K562 (cell line): ENCODE measurements around the gene GNB2. TPM values are rescaled to one million over a fixed set of nuclear protein-coding genes. Genes with fewer than 3 reads are reported as not detected.

Source experiments
- polyA plus RNA-seq, 8 experiments: library from polyadenylated mRNA; depleted of rRNA in 4 of 8; stranded (reverse) in 5 of 8; unstranded in 3 of 8; fragments of >200 nt; fragmentation: Nextera tagmentation in 2 of 8; fragmentation: Illumina TruSeq in 1 of 8; extraction: Ambion mirVana in 2 of 8; extraction: Trizol in 1 of 8; gene quantifications; 2 replicates each; pipeline versions ENCODE4 v1.2.1 to v1.2.3, GENCODE V29; 2011 to 2014; ENCODE audit warnings: inconsistent platforms in 1 of 8, missing spikeins in 1 of 8
- total RNA-seq, 7 experiments: library from RNA; depleted of rRNA in 6 of 7; stranded (reverse); fragments of >200 nt in 6 of 7; fragmentation: Illumina TruSeq in 2 of 7; extraction: Trizol in 2 of 7; gene quantifications; 2 replicates each; pipeline versions ENCODE4 v1.2.1 to v1.2.3, GENCODE V29; 2011 to 2021; ENCODE audit warnings: low replicate concordance in 1 of 7

Gene GNB2
- total and polyA plus RNA-seq, 9 of the 15 experiments (the other 6 are each of a cell fraction or from before 2014, with no cell fraction given) = 0.65 to 320 (median 104) TPM

Other genes starting within 250 kb of the GNB2 start
Only the 7 nearest of the 24 such genes appear.
- gene MOSPD3, start 61.2 kb upstream of the GNB2 start, total RNA-seq (2014; rRNA removed) = 7.3 and 18.3 TPM in 2 replicates
- gene MOSPD3, start 61.2 kb upstream of the GNB2 start, total RNA-seq (2014; rRNA removed; fragmentation: Illumina TruSeq; extraction: Trizol) = 3.4 and 4.3 TPM in 2 replicates
- 5.8 and 6.9 TPM in 2 replicates for gene MOSPD3, start 61.2 kb upstream of the GNB2 start, total RNA-seq (2015; rRNA removed; fragmentation: Illumina TruSeq; extraction: Trizol)
- gene MOSPD3, start 61.2 kb upstream of the GNB2 start, total RNA-seq (2021) = 29.0 and 32.1 TPM in 2 replicates
- 9.1 and 18.6 TPM in 2 replicates for gene MOSPD3, start 61.2 kb upstream of the GNB2 start, polyA plus RNA-seq (2011; rRNA removed)
- gene MOSPD3, start 61.2 kb upstream of the GNB2 start, polyA plus RNA-seq (2014; fragmentation: Illumina TruSeq; extraction: Trizol) = 15.3 and 27.4 TPM in 2 replicates
- gene MOSPD3, start 61.2 kb upstream of the GNB2 start, polyA plus RNA-seq (2014; fragmentation: Nextera tagmentation; extraction: Ambion mirVana) = 1 to 10 TPM; 1.4 to 2.6 TPM
- 14.1 and 15.0 TPM in 2 replicates for gene MOSPD3, start 61.2 kb upstream of the GNB2 start, polyA plus RNA-seq (2014; rRNA removed)
- gene TFR2, start 32.2 kb upstream of the GNB2 start, total RNA-seq (2014; rRNA removed) = 71.6 and 92.0 TPM in 2 replicates
- 16.3 and 21.7 TPM in 2 replicates for gene TFR2, start 32.2 kb upstream of the GNB2 start, total RNA-seq (2014; rRNA removed; fragmentation: Illumina TruSeq; extraction: Trizol)
- gene TFR2, start 32.2 kb upstream of the GNB2 start, total RNA-seq (2015; rRNA removed; fragmentation: Illumina TruSeq; extraction: Trizol) = 40.8 and 44.0 TPM in 2 replicates
- gene TFR2, start 32.2 kb upstream of the GNB2 start, total RNA-seq (2021) = 121 and 123 TPM in 2 replicates
- 51.1 and 65.2 TPM in 2 replicates for gene TFR2, start 32.2 kb upstream of the GNB2 start, polyA plus RNA-seq (2011; rRNA removed)
- 55.3 and 63.5 TPM in 2 replicates for gene TFR2, start 32.2 kb upstream of the GNB2 start, polyA plus RNA-seq (2014; fragmentation: Illumina TruSeq; extraction: Trizol)
- 1 to 10 TPM; 3.8 to 4.7 TPM for gene TFR2, start 32.2 kb upstream of the GNB2 start, polyA plus RNA-seq (2014; fragmentation: Nextera tagmentation; extraction: Ambion mirVana)
- gene TFR2, start 32.2 kb upstream of the GNB2 start, polyA plus RNA-seq (2014; rRNA removed) = 82.0 and 88.6 TPM in 2 replicates
- gene ACTL6B, start 17.3 kb upstream of the GNB2 start, total RNA-seq (2014; rRNA removed) = not detected in 2 replicates
- not detected in 2 replicates for gene ACTL6B, start 17.3 kb upstream of the GNB2 start, total RNA-seq (2014; rRNA removed; fragmentation: Illumina TruSeq; extraction: Trizol)
- not detected in 2 replicates for gene ACTL6B, start 17.3 kb upstream of the GNB2 start, total RNA-seq (2015; rRNA removed; fragmentation: Illumina TruSeq; extraction: Trizol)
- not detected in 2 replicates for gene ACTL6B, start 17.3 kb upstream of the GNB2 start, total RNA-seq (2021)
- gene ACTL6B, start 17.3 kb upstream of the GNB2 start, polyA plus RNA-seq (2011; rRNA removed) = not detected in 2 replicates
- gene ACTL6B, start 17.3 kb upstream of the GNB2 start, polyA plus RNA-seq (2014; fragmentation: Illumina TruSeq; extraction: Trizol) = not detected in 2 replicates
- not detected for gene ACTL6B, start 17.3 kb upstream of the GNB2 start, polyA plus RNA-seq (2014; fragmentation: Nextera tagmentation; extraction: Ambion mirVana)
- not detected in 2 replicates for gene ACTL6B, start 17.3 kb upstream of the GNB2 start, polyA plus RNA-seq (2014; rRNA removed)
- gene GIGYF1, start 20.5 kb downstream of the GNB2 start, total RNA-seq (2014; rRNA removed) = 30.6 and 33.6 TPM in 2 replicates
- 7.7 and 8.0 TPM in 2 replicates for gene GIGYF1, start 20.5 kb downstream of the GNB2 start, total RNA-seq (2014; rRNA removed; fragmentation: Illumina TruSeq; extraction: Trizol)
- gene GIGYF1, start 20.5 kb downstream of the GNB2 start, total RNA-seq (2015; rRNA removed; fragmentation: Illumina TruSeq; extraction: Trizol) = 20.0 and 21.0 TPM in 2 replicates
- gene GIGYF1, start 20.5 kb downstream of the GNB2 start, total RNA-seq (2021) = 57.8 and 76.2 TPM in 2 replicates
- 9.7 and 12.7 TPM in 2 replicates for gene GIGYF1, start 20.5 kb downstream of the GNB2 start, polyA plus RNA-seq (2011; rRNA removed)
- gene GIGYF1, start 20.5 kb downstream of the GNB2 start, polyA plus RNA-seq (2014; fragmentation: Illumina TruSeq; extraction: Trizol) = 16.8 and 24.3 TPM in 2 replicates
- gene GIGYF1, start 20.5 kb downstream of the GNB2 start, polyA plus RNA-seq (2014; fragmentation: Nextera tagmentation; extraction: Ambion mirVana) = 1 to 10 TPM in 1 of 2 experiments, under 1 TPM in 1; 0.56 to 1.6 TPM
- 39.5 and 59.2 TPM in 2 replicates for gene GIGYF1, start 20.5 kb downstream of the GNB2 start, polyA plus RNA-seq (2014; rRNA removed)
- gene POP7, start 32.4 kb downstream of the GNB2 start, total RNA-seq (2014; rRNA removed) = 150 and 214 TPM in 2 replicates
- gene POP7, start 32.4 kb downstream of the GNB2 start, total RNA-seq (2014; rRNA removed; fragmentation: Illumina TruSeq; extraction: Trizol) = 46.7 and 49.9 TPM in 2 replicates
- gene POP7, start 32.4 kb downstream of the GNB2 start, total RNA-seq (2015; rRNA removed; fragmentation: Illumina TruSeq; extraction: Trizol) = 115 TPM in 2 replicates
- 109 TPM in 2 replicates for gene POP7, start 32.4 kb downstream of the GNB2 start, total RNA-seq (2021)
- gene POP7, start 32.4 kb downstream of the GNB2 start, polyA plus RNA-seq (2011; rRNA removed) = 43.3 and 68.9 TPM in 2 replicates
- 46.0 and 87.4 TPM in 2 replicates for gene POP7, start 32.4 kb downstream of the GNB2 start, polyA plus RNA-seq (2014; fragmentation: Illumina TruSeq; extraction: Trizol)
- 10 to 100 TPM; 11.5 to 27.1 TPM for gene POP7, start 32.4 kb downstream of the GNB2 start, polyA plus RNA-seq (2014; fragmentation: Nextera tagmentation; extraction: Ambion mirVana)
- 163 and 191 TPM in 2 replicates for gene POP7, start 32.4 kb downstream of the GNB2 start, polyA plus RNA-seq (2014; rRNA removed)
- 0.20 TPM in 1 of 2 replicates, not detected in the other for gene EPO, start 46.7 kb downstream of the GNB2 start, total RNA-seq (2014; rRNA removed)
- not detected in 2 replicates for gene EPO, start 46.7 kb downstream of the GNB2 start, total RNA-seq (2014; rRNA removed; fragmentation: Illumina TruSeq; extraction: Trizol)
- gene EPO, start 46.7 kb downstream of the GNB2 start, total RNA-seq (2015; rRNA removed; fragmentation: Illumina TruSeq; extraction: Trizol) = not detected in 2 replicates
- not detected in 2 replicates for gene EPO, start 46.7 kb downstream of the GNB2 start, total RNA-seq (2021)
- 0.07 and 0.20 TPM in 2 replicates for gene EPO, start 46.7 kb downstream of the GNB2 start, polyA plus RNA-seq (2011; rRNA removed)
- gene EPO, start 46.7 kb downstream of the GNB2 start, polyA plus RNA-seq (2014; fragmentation: Illumina TruSeq; extraction: Trizol) = not detected in 2 replicates
- gene EPO, start 46.7 kb downstream of the GNB2 start, polyA plus RNA-seq (2014; fragmentation: Nextera tagmentation; extraction: Ambion mirVana) = under 1 TPM in 1 of 2 experiments, not detected in 1; 0.06 TPM
- 0.41 TPM in 1 of 2 replicates, not detected in the other for gene EPO, start 46.7 kb downstream of the GNB2 start, polyA plus RNA-seq (2014; rRNA removed)
- gene ZAN, start 59.9 kb downstream of the GNB2 start, total RNA-seq (2014; rRNA removed) = not detected in 2 replicates
- not detected in 2 replicates for gene ZAN, start 59.9 kb downstream of the GNB2 start, total RNA-seq (2014; rRNA removed; fragmentation: Illumina TruSeq; extraction: Trizol)
- gene ZAN, start 59.9 kb downstream of the GNB2 start, total RNA-seq (2015; rRNA removed; fragmentation: Illumina TruSeq; extraction: Trizol) = not detected in 2 replicates
- not detected in 2 replicates for gene ZAN, start 59.9 kb downstream of the GNB2 start, total RNA-seq (2021)
- gene ZAN, start 59.9 kb downstream of the GNB2 start, polyA plus RNA-seq (2011; rRNA removed) = not detected in 2 replicates
- gene ZAN, start 59.9 kb downstream of the GNB2 start, polyA plus RNA-seq (2014; fragmentation: Illumina TruSeq; extraction: Trizol) = not detected in 2 replicates
- not detected for gene ZAN, start 59.9 kb downstream of the GNB2 start, polyA plus RNA-seq (2014; fragmentation: Nextera tagmentation; extraction: Ambion mirVana)
- gene ZAN, start 59.9 kb downstream of the GNB2 start, polyA plus RNA-seq (2014; rRNA removed) = not detected in 2 replicates